Kidney epithelial cell (primary cell): ENCODE results near the gene TTLL12. TPM values are rescaled to one million over a fixed set of nuclear protein-coding genes. Genes with fewer than 3 reads are reported as not detected.

Experiments used
- DNase-seq: peaks from one replicate; pipeline ENCODE4 v3.0.0-alpha.2; 2010; ENCODE audit warnings: low read depth
- H3K27me3 ChIP-seq: 2 replicates; pipeline ENCODE4 v1.6.0; 2011; ENCODE audit warnings: low read length; ENCODE audit not compliant: control insufficient read depth, insufficient read depth
- H3K36me3 ChIP-seq: 2 replicates; pipeline ENCODE4 v1.5.1; 2011; ENCODE audit warnings: low read length; ENCODE audit not compliant: control insufficient read depth, insufficient read depth
- H3K4me3 ChIP-seq: 2 replicates; pipeline ENCODE4 v1.5.1; 2011; ENCODE audit warnings: low read depth, mild to moderate bottlenecking, control low read depth, low read length
- total RNA-seq: library from RNA; depleted of rRNA; stranded (reverse); fragments of >200 nt; gene quantifications from 2 replicates; pipeline ENCODE4 v1.2.3, GENCODE V29; 2015
- TF ChIP-seq, protein P1 (sequence below): IDR thresholded peaks from 2 replicates; pipeline ENCODE4 v1.5.1; 2011; ENCODE audit warnings: mild to moderate bottlenecking, moderate library complexity, low read length, control low read depth, inconsistent platforms; ENCODE audit not compliant: insufficient read depth, poor library complexity, severe bottlenecking

Gene TTLL12
- total RNA-seq, 1 donor from 2014 or later, result 46.2 TPM

DNA sequence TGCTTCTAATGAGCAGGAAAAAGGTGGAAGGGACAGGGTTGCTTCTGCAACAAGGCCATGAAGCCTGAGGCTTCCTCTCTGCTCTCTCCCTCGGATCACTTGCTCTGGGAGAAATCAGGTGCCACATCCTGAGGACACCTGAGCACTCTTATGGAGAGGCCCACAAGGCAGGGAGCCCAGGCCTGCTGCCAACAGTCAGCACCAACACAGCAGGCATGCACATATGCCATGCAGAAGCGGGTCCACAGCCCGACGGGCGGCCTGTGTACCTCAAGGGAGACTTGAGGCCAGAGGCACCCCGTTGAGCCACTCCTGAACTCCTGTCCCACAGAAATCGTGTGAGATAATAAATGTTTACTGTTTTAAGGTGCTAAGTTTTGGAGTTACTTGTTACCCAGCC, 9.5 kb downstream of the TTLL12 start:
- DNase-seq, result no peak
- H3K36me3 ChIP-seq, result peaks cover 8% of the 10 kb centered on the region

DNA sequence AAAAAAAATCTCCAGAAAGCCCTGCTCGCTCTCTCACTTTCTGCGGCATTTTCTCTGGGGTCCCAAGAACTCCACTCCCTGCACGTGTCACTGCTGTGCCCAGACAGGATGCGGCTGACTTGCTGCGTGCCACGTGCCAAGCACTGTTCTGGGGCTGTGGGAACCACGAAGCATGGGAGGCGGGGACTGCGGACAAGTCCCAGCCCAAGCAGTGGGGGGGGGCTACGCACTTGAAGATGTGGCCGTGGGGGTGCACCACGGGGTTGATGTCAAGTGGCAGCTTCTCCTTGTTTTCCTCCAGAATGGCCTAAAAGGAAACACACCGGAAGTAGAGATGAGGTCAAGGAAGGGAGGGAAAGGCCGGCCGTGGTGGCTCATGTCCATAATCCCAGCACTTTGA, 10.8 kb downstream of the TTLL12 start:
- no peak for DNase-seq
- H3K27me3 ChIP-seq, result no peaks in the 10 kb centered on the region
- TF ChIP-seq, protein P1, sequence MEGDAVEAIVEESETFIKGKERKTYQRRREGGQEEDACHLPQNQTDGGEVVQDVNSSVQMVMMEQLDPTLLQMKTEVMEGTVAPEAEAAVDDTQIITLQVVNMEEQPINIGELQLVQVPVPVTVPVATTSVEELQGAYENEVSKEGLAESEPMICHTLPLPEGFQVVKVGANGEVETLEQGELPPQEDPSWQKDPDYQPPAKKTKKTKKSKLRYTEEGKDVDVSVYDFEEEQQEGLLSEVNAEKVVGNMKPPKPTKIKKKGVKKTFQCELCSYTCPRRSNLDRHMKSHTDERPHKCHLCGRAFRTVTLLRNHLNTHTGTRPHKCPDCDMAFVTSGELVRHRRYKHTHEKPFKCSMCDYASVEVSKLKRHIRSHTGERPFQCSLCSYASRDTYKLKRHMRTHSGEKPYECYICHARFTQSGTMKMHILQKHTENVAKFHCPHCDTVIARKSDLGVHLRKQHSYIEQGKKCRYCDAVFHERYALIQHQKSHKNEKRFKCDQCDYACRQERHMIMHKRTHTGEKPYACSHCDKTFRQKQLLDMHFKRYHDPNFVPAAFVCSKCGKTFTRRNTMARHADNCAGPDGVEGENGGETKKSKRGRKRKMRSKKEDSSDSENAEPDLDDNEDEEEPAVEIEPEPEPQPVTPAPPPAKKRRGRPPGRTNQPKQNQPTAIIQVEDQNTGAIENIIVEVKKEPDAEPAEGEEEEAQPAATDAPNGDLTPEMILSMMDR, result no peak
- H3K4me3 ChIP-seq, result no peak overlapping the region
- peaks cover 9% of the 10 kb centered on the region for H3K36me3 ChIP-seq

More for the DNA sequence above, 9.5 kb downstream of the TTLL12 start:
- H3K4me3 ChIP-seq, result no peak overlapping the region
- H3K27me3 ChIP-seq, result no peaks in the 10 kb centered on the region
- TF ChIP-seq, protein P1, result no peak

DNA sequence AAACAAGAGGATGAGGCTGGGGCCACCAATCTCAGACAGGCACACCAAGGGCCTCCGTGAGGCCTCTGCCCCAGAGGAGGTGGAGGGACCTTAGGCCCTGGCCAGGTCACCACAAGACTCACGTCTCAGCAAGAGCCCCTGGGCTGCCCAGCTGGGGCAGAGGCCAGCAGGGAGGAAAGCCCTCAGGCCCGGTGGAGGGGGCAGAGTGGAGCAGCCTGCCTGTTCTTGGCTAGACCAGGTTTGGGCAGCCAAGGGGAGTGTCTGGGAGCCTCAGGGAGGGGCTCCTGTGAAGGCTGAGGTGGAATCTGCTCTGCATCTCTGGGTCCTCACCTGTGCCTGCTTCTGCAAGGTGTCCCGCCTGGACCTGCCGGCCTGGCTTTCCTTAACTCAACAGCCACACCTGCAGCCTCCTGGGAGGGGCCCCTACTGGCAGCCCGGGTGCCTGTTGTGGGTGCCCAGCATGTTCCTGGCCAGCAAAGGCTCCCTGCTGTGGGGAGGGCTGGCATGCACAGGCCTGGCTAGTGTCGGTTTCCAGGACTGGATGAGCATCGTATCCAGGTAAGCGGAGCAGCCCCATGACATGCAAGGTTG, 11.9 kb downstream of the TTLL12 start:
- H3K27me3 ChIP-seq, result no peaks in the 10 kb centered on the region
- peaks cover 9% of the 10 kb centered on the region for H3K36me3 ChIP-seq
- TF ChIP-seq, protein P1, result no peak
- H3K4me3 ChIP-seq, result no peak overlapping the region
- no peak for DNase-seq

DNA sequence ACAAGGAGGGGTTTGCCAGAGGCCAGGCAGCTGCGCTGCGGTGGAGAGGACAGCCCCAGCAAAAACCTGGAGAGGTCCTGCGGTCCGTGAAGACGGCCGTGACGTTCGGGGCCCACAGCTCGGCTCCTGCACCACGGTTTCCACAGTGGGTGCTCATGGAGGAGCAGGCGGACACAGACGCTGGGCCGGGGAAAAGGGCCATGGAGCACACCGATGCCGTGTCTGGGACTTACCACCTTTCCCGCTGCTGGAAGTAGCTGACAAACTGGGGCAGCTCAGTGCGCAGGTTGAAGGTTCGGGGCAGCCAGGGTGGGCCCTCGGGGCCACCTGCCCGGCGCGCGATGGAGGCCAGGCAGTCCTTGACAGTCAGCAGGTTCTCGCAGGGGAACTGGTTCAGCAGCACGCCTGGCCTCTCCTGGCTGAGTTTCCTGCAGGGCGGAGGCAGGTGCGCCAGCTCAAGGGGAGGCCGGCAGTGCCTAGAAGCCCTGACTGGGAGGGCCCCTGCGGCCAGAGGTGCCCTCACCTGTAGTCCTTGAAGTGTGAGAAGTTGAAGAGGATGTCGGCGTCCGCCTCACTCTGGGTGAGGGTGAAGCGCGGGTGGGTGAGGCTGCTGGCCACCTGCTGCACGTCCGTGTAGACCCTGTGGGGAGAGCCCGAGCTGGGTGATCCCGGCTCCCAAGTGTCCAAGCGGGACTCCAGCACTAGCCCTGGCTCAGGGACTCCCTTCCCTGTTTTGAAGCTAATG, 12.8 kb downstream of the TTLL12 start:
- Histone ChIP-seq H3K4me3 (no peak overlapping the region), H3K27me3 (no peaks in the 10 kb centered on the region), H3K36me3 (peaks cover 9% of the 10 kb centered on the region)
- TF ChIP-seq, protein P1, result no peak
- no peak for DNase-seq

DNA sequence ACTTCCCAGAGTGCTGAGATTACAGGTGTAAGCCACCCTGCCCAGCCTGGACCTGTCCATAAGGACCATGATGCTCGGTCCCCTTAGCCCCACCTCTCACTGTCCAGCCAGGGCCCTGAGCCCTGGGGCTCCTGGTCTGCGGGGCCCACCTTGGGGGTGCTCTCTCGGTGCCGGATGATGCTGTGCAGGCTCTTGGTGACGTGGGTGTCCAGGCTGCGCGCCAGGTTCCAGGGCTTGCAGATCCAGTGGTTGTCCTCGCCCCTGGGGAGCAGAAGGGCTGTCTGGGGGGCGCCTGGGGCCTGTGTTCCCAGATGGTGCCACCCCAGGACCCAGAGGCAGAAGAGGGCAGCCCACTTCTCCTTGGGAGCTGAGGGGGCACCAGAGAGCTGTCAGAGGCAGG, 13.4 kb downstream of the TTLL12 start:
- H3K4me3 ChIP-seq, result no peak overlapping the region
- TF ChIP-seq, protein P1, result no peak
- H3K27me3 ChIP-seq, result no peaks in the 10 kb centered on the region
- DNase-seq, result no peak
- peaks cover 5% of the 10 kb centered on the region for H3K36me3 ChIP-seq
